Measurements from ENCODE around the gene GNPNAT1. TPM values are rescaled to one million over a fixed set of nuclear protein-coding genes. Genes with fewer than 3 reads are reported as not detected.

The GNPNAT1 gene
- total and polyA plus RNA-seq, 2 donors (not counting 3 experiments of a cell fraction or from before 2014, with no cell fraction given), result 18.7 to 38.9 TPM

DNA sequence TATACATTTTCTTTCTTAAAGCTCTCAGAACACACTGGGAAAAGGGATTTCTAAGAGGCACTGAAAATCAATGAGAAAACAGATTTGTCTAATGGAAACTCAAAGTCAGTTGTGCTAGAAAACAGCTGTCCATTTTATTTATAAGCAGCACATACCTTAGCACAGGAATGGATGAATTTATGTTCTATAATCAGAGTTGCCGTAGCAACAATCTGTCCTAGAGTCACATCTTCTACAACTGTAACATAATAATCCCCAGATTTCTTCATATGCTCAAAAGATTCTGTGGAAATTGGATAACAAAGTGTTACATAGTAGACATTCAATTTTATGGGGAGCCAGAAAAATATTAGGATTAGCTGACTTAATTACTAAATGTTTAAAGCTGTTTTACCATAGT lies 9.8 kb downstream of the GNPNAT1 start:
- Histone ChIP-seq H3K79me2 (ENCODE audit: control insufficient read depth, insufficient read depth, low read length) (peaks cover 19% of the 10 kb centered on the region), H3K9ac (replicated peaks; ENCODE audit: extremely low read depth, insufficient read depth, low read length) (no peak overlapping the region), H3K4me3 (replicated peaks in 1 of 3; ENCODE audit: insufficient read depth in 1 of 3, low read depth in 1 of 3, low read length in 3 of 3) (no peak overlapping the region), H2AFZ (ENCODE audit: low read depth, low read length) (no peak overlapping the region), H3K4me1 (ENCODE audit: control insufficient read depth, extremely low read depth, insufficient read depth, low read length) (peaks cover 20% of the 10 kb centered on the region), H3K27me3 (ENCODE audit: control insufficient read depth in 2 of 2, insufficient read depth in 2 of 2, low read length in 2 of 2) (no peaks in the 10 kb centered on the region), H3K36me3 (ENCODE audit: control insufficient read depth in 2 of 2, extremely low read depth in 1 of 2, insufficient read depth in 2 of 2, low read length in 2 of 2) (peaks cover 4 to 20% of the 10 kb centered on the region in 2 experiments), H3K9me3 (replicated peaks; ENCODE audit: control insufficient read depth, insufficient read depth, low read length) (no peaks in the 10 kb centered on the region), H3K9me1 (replicated peaks; ENCODE audit: control insufficient read depth, extremely low read depth, insufficient read depth, low read length) (no peaks in the 10 kb centered on the region), H3K27ac (ENCODE audit: insufficient read depth, low read depth, low read length) (no peak overlapping the region), H3K4me2 (ENCODE audit: insufficient read depth, low read length) (no peak overlapping the region), H4K20me1 (replicated peaks; ENCODE audit: control insufficient read depth, extremely low read depth, insufficient read depth, low read length) (no peaks in the 10 kb centered on the region)
- ChIA-PET CTCF (no interaction called here), POLR2A (no interaction called here)
- no peak for FAIRE-seq
- DNase-seq (ENCODE audit: low read depth, low spot score), result peak; percentile 6
- intact Hi-C loops (cut with micrococcal nuclease) (no loop called here), dilution Hi-C loops (cut with MboI; ENCODE audit: extremely low pct_ligation_motif_present, low sequenced_read_pairs) (no loop called here)
- BruUV-seq (replicated peaks), result no TSS peak
- TF ChIP-seq POLR2AphosphoS5 (IDR thresholded peaks at IDR 0.05; ENCODE audit: insufficient read depth, low read depth, low read length) (no peak), POLR2A (IDR thresholded peaks at IDR 0.05; ENCODE audit: low read depth, low read length) (no peak), JUN (IDR thresholded peaks at IDR 0.05; ENCODE audit: borderline replicate concordance, insufficient read depth, insufficient read length, low read depth) (no peak), GATA2 (IDR thresholded peaks at IDR 0.05; ENCODE audit: insufficient read depth, insufficient read length, low read depth, low read length) (no peak), MYC (IDR thresholded peaks at IDR 0.05; ENCODE audit: low read depth, low read length) (no peak), EZH2 (IDR thresholded peaks at IDR 0.05; ENCODE audit: borderline replicate concordance, low read depth, low read length, severe bottlenecking) (no peak), FOS (IDR thresholded peaks at IDR 0.05; ENCODE audit: borderline replicate concordance, insufficient read depth, low read length) (no peak)
- TF ChIP-seq, protein P1, sequence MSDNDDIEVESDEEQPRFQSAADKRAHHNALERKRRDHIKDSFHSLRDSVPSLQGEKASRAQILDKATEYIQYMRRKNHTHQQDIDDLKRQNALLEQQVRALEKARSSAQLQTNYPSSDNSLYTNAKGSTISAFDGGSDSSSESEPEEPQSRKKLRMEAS (IDR thresholded peaks at IDR 0.05; ENCODE audit: insufficient read depth, insufficient read length), result no peak
- TF ChIP-seq, protein P2, sequence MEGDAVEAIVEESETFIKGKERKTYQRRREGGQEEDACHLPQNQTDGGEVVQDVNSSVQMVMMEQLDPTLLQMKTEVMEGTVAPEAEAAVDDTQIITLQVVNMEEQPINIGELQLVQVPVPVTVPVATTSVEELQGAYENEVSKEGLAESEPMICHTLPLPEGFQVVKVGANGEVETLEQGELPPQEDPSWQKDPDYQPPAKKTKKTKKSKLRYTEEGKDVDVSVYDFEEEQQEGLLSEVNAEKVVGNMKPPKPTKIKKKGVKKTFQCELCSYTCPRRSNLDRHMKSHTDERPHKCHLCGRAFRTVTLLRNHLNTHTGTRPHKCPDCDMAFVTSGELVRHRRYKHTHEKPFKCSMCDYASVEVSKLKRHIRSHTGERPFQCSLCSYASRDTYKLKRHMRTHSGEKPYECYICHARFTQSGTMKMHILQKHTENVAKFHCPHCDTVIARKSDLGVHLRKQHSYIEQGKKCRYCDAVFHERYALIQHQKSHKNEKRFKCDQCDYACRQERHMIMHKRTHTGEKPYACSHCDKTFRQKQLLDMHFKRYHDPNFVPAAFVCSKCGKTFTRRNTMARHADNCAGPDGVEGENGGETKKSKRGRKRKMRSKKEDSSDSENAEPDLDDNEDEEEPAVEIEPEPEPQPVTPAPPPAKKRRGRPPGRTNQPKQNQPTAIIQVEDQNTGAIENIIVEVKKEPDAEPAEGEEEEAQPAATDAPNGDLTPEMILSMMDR (IDR thresholded peaks at IDR 0.05; ENCODE audit: extremely low read depth in 1 of 2, insufficient read depth in 1 of 2, low read depth in 1 of 2, low read length in 2 of 2), result no peak
